OCI-LY3 (cell line): Measurements from ENCODE around the gene DNAJC8.

Experiments used
- EZH2phosphoT487 ChIP-seq: fragments of 200-600 bp; shearing (Covaris generic); IDR thresholded peaks from 2 replicates; pipeline ENCODE4 v1.6.1; 2018; ENCODE audit warnings: antibody characterized with exemption, mixed run types, low read depth
- TF ChIP-seq, protein P1 (sequence below): fragments of 200-600, 300-600 bp; sonication (generic); IDR thresholded peaks from 2 replicates; pipeline ENCODE4 v1.5.1; 2014; ENCODE audit warnings: antibody characterized with exemption, low read length, low read depth

DNA sequence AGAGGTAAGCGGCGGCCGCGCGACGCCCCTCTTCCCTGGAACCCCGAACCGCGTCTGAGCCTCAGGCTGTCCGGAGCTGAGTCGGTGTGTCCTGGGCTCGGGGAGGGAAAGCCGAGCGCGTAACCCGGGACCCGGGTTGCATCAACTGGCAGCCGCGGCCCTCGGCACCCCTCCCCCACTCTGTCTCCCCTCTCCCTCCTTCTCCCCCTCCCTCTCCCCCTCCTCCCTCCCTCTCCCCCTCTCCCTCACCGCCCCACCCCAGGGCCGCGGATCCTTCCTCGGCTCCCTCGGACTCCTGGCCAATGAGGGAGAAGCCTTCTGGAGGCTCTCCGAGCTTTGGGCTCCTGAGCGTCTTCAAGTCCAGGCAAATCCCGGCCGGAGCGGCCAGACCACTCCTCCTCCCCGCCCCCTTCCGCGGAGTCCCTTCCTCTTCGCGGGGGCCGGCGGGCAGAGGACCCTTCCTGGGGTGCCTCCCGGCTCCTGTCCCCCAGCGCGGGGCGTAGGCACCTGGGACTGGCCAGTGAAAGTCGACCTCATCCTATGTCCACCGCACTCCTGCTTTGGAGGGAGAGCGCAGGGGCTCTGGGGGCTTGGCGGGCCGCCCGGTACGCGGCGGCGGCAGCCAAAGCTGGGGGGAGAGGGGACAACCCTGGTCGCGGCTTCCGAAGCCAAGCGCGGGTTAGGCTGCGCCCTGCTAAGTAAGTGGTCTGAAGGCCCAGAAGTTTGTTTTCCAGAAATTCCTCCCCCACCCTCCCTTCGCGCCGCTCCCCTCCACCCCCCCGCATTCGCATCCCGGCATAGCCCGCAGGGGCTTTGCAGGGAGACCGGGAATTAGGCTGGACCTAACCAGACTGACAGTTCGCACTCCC lies 27.3 kb upstream of the DNAJC8 start:
- TF ChIP-seq, protein P1, sequence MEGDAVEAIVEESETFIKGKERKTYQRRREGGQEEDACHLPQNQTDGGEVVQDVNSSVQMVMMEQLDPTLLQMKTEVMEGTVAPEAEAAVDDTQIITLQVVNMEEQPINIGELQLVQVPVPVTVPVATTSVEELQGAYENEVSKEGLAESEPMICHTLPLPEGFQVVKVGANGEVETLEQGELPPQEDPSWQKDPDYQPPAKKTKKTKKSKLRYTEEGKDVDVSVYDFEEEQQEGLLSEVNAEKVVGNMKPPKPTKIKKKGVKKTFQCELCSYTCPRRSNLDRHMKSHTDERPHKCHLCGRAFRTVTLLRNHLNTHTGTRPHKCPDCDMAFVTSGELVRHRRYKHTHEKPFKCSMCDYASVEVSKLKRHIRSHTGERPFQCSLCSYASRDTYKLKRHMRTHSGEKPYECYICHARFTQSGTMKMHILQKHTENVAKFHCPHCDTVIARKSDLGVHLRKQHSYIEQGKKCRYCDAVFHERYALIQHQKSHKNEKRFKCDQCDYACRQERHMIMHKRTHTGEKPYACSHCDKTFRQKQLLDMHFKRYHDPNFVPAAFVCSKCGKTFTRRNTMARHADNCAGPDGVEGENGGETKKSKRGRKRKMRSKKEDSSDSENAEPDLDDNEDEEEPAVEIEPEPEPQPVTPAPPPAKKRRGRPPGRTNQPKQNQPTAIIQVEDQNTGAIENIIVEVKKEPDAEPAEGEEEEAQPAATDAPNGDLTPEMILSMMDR, result no peak
- TF ChIP-seq EZH2phosphoT487, result no peak
